ENCODE results near the gene RRAS2. TPM values are rescaled to one million over a fixed set of nuclear protein-coding genes. Genes with fewer than 3 reads are reported as not detected.

Gene RRAS2
- total and polyA plus RNA-seq, 10 of the 15 experiments (the other 5 are each of a cell fraction or from before 2014, with no cell fraction given): 26.9 to 72.4 (median 45.4) TPM

DNA sequence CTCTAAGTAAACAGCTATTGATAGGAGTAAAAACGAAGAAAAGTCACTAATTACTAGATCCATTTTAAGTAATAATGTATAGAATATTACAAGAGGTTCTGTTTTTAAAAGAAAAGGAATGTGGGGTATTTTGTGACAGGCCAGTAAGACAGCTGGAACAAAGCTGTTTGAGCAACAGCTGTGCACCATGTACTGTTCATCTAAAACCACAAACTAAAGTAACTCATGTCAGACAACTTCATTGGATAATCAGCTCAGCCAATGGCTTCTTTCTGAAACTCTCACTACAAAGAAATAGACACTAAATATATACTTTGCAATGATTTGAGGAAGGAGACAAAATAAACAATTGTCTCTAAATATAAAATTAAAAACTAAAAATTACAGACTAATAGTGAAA is 16.1 kb downstream of the RRAS2 start:
- Histone ChIP-seq H3K27me3 (replicated peaks in 1 of 2; ENCODE audit: control insufficient read depth in 2 of 2, insufficient read depth in 2 of 2, low read length in 1 of 2) (no peaks in the 10 kb centered on the region), H3K4me2 (ENCODE audit: control insufficient read depth, insufficient read depth) (peak overlapping the region; percentile 50), H3K4me1 (ENCODE audit: control insufficient read depth, insufficient read depth, low read length) (peaks cover 3% of the 10 kb centered on the region; the same call in 1 of the 2 replicates), H3K36me3 (ENCODE audit: control insufficient read depth in 2 of 2, insufficient read depth in 2 of 2, low read length in 1 of 2) (no peaks in the 10 kb centered on the region; a peak in 1 of 4 replicates), H3K27ac (ENCODE audit: control insufficient read depth, insufficient read depth) (peak overlapping the region; percentile 46; the same call in 1 of the 2 replicates), H4K20me1 (ENCODE audit: control insufficient read depth, insufficient read depth) (no peaks in the 10 kb centered on the region), H3K9me3 (replicated peaks; ENCODE audit: control insufficient read depth, insufficient read depth, low read length) (peaks cover 30% of the 10 kb centered on the region), H3K9ac (ENCODE audit: control insufficient read depth, insufficient read depth, low read length) (no peak overlapping the region), H3K4me3 (no peak overlapping the region), H2AFZ (ENCODE audit: control insufficient read depth, low read depth, low read length) (no peak overlapping the region), H3K79me2 (ENCODE audit: control insufficient read depth, insufficient read depth, low read length) (peaks cover 93% of the 10 kb centered on the region)
- ChIA-PET POLR2A (interaction anchor here (0.6 to 2.0 kb wide), 6 partner anchors 10 to 98 kb away, joined by 3 to 15 read pairs (median 4); no protein-coding TSS in a partner anchor), SMC1A (ENCODE audit: uncharacterized antibody, unreplicated experiment) (interaction anchor here (0.6 to 5.6 kb wide), 12 partner anchors 8 to 959 kb away, joined by 3 to 43 read pairs (median 4); no protein-coding TSS in a partner anchor), RAD21 (ENCODE audit: unreplicated experiment) (interaction anchor here (0.6 to 2.2 kb wide), 10 partner anchors 11 to 63 kb away, joined by 3 to 10 read pairs (median 4); no protein-coding TSS in a partner anchor), CTCF (interaction anchor here (0.7 to 2.4 kb wide), 9 partner anchors 9 to 42 kb away, joined by 3 to 16 read pairs (median 6); no protein-coding TSS in a partner anchor)
- in situ Hi-C loops (cut with MboI) (no loop called here), intact Hi-C loops (cut with micrococcal nuclease; ENCODE audit: unreplicated experiment) (no loop called here)
- 0 out of 2 replicates have a peak, but pooled peaks have one; percentile 37 for TF ChIP-seq NFYB (IDR thresholded peaks at IDR 0.05; ENCODE audit: insufficient read depth, low read depth, low read length)
- TF ChIP-seq RUNX3 (IDR thresholded peaks at IDR 0.05; ENCODE audit: low read length): peak; percentile 81
- TF ChIP-seq SREBF1 (IDR thresholded peaks at IDR 0.05; ENCODE audit: low read length): no peak
- peak; percentile 83; the same call in 1 of the 2 replicates for TF ChIP-seq TCF3 (IDR thresholded peaks at IDR 0.05; ENCODE audit: borderline replicate concordance, insufficient read depth, low read depth, low read length)
- peak; percentile 61; the same call in 1 of the 2 replicates for TF ChIP-seq TCF12 (IDR thresholded peaks at IDR 0.05; ENCODE audit: low read depth, low read length)
- FAIRE-seq (no peak), ATAC-seq (peak; percentile 70), DNase-seq (ENCODE audit: low read depth, low spot score) (no peak)
- BruUV-seq (replicated peaks): no TSS peak
- 35% methylated on average over 1 of the region's 1 CpG for WGBS (ENCODE audit: insufficient coverage, insufficient replicate concordance, low lambda C conversion rate, missing lambda C conversion rate)

DNA sequence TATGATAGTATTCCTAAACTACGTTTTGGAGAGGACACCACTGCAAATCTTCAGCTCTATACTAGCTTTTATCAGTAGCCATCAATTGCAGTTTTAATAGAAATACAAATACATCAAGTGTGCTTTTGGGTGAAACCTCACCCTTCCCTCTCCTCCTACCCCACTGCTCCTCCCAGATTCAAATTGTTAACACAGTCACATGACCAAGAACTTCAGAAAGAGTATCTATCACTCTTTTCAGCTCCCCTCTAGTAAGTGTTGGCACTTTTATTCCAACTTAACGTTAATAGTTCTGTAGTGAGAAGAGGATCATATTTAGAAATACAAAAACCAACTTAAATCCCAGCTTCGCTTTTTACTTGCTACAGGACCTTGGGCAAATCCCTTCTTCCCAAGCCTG is 17.0 kb downstream of the RRAS2 start:
- H3K36me3 ChIP-seq (ENCODE audit: control insufficient read depth in 2 of 2, insufficient read depth in 2 of 2, low read length in 1 of 2): no peaks in the 10 kb centered on the region; a peak in 1 of 4 replicates
- no peak overlapping the region for H2AFZ ChIP-seq (ENCODE audit: control insufficient read depth, low read depth, low read length)
- peak overlapping the region; percentile 46 for H3K4me2 ChIP-seq (ENCODE audit: control insufficient read depth, insufficient read depth)
- ChIA-PET SMC1A (ENCODE audit: uncharacterized antibody, unreplicated experiment) (interaction anchor here (0.5 to 5.6 kb wide), 15 partner anchors 7 to 113 kb away, joined by 3 to 43 read pairs (median 4); no protein-coding TSS in a partner anchor), CTCF (interaction anchor here (0.8 to 2.4 kb wide), 10 partner anchors 9 to 37 kb away, joined by 3 to 16 read pairs (median 5); no protein-coding TSS in a partner anchor), RAD21 (ENCODE audit: unreplicated experiment) (interaction anchor here (1.4 to 2.2 kb wide), 7 partner anchors 10 to 41 kb away, joined by 3 to 10 read pairs (median 5); no protein-coding TSS in a partner anchor), POLR2A (interaction anchor here (0.7 to 2.0 kb wide), 6 partner anchors 9 to 32 kb away, joined by 3 to 15 read pairs (median 6); no protein-coding TSS in a partner anchor)
- peaks cover 93% of the 10 kb centered on the region for H3K79me2 ChIP-seq (ENCODE audit: control insufficient read depth, insufficient read depth, low read length)
- TF ChIP-seq RAD51 (IDR thresholded peaks at IDR 0.05): peak; percentile 54
- TF ChIP-seq, protein P1, sequence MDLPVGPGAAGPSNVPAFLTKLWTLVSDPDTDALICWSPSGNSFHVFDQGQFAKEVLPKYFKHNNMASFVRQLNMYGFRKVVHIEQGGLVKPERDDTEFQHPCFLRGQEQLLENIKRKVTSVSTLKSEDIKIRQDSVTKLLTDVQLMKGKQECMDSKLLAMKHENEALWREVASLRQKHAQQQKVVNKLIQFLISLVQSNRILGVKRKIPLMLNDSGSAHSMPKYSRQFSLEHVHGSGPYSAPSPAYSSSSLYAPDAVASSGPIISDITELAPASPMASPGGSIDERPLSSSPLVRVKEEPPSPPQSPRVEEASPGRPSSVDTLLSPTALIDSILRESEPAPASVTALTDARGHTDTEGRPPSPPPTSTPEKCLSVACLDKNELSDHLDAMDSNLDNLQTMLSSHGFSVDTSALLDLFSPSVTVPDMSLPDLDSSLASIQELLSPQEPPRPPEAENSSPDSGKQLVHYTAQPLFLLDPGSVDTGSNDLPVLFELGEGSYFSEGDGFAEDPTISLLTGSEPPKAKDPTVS (IDR thresholded peaks at IDR 0.05; ENCODE audit: low read depth, low read length): no peak
- no peak overlapping the region for H3K9ac ChIP-seq (ENCODE audit: control insufficient read depth, insufficient read depth, low read length)
- no peaks in the 10 kb centered on the region for H4K20me1 ChIP-seq (ENCODE audit: control insufficient read depth, insufficient read depth)
- DNase-seq (ENCODE audit: low read depth, low spot score) (no peak), FAIRE-seq (no peak), ATAC-seq (peak; percentile 45)
- H3K4me3 ChIP-seq: peak overlapping the region; percentile 13; the same call in 1 of the 2 replicates
- 29% methylated on average over 3 of the region's 3 CpGs for WGBS (ENCODE audit: insufficient coverage, insufficient replicate concordance, low lambda C conversion rate, missing lambda C conversion rate)
- intact Hi-C loops (cut with micrococcal nuclease; ENCODE audit: unreplicated experiment): no loop called here
- H3K27ac ChIP-seq (ENCODE audit: control insufficient read depth, insufficient read depth): peak overlapping the region; percentile 13; the same call in 1 of the 2 replicates
- peaks cover 37% of the 10 kb centered on the region for H3K9me3 ChIP-seq (replicated peaks; ENCODE audit: control insufficient read depth, insufficient read depth, low read length)
- in situ Hi-C loops (cut with MboI): no loop called here
- H3K4me1 ChIP-seq (ENCODE audit: control insufficient read depth, insufficient read depth, low read length): peaks cover 3% of the 10 kb centered on the region; the same call in 1 of the 2 replicates
- H3K27me3 ChIP-seq (replicated peaks in 1 of 2; ENCODE audit: control insufficient read depth in 2 of 2, insufficient read depth in 2 of 2, low read length in 1 of 2): no peaks in the 10 kb centered on the region
- BruUV-seq (replicated peaks): no TSS peak
